HG03064 (cell line): ENCODE measurements around the gene REC8.

ENCODE experiments used
- ATAC-seq: cut with Tn5 transposase; IDR thresholded peaks from one replicate; pipeline ENCODE4 v1.9.1; 2021; ENCODE audit warnings: low read depth; ENCODE audit not compliant: unreplicated experiment

Gene REC8

DNA sequence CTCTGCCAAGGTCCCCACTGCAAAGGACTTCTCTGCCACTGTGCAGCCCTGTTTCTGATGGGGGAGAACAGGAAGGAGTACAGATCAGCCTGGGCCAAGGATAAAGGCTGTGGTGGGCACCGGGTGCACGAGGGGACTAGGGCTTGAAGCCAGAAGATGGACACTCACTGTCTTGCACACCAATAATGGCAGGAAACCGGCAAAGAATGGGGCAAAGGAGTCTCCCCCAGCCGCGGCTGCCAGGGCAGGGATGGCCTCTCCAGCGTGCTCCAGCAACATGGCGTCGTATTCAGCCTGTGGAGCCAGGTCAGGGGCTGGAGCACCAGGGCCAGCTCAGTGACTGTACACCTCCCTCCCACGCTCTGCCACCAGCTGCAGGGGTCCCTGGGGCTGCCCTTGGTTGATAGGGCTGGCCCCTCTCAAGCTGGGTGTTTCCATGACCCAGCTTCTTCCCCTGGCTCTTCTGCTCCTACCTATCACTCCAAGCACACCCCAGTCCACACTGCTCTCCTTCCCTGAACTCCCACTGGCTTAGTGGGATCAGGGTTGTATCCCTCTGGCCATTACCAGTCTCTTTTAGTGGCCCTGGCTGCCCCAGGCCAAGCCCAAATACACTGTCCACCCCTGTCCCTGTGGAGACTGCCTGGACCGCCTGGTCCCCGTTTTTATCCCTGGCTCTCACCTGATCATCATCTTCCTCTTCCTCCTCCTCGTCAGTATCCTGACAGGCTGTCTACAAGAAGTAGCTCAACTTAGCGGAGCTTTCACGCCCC lies 10.4 kb downstream of the REC8 start:
- no peak for ATAC-seq

GRCh38 chr14:24183014-24183481 lies 11.2 kb downstream of the REC8 start:
- no peak for ATAC-seq

DNA sequence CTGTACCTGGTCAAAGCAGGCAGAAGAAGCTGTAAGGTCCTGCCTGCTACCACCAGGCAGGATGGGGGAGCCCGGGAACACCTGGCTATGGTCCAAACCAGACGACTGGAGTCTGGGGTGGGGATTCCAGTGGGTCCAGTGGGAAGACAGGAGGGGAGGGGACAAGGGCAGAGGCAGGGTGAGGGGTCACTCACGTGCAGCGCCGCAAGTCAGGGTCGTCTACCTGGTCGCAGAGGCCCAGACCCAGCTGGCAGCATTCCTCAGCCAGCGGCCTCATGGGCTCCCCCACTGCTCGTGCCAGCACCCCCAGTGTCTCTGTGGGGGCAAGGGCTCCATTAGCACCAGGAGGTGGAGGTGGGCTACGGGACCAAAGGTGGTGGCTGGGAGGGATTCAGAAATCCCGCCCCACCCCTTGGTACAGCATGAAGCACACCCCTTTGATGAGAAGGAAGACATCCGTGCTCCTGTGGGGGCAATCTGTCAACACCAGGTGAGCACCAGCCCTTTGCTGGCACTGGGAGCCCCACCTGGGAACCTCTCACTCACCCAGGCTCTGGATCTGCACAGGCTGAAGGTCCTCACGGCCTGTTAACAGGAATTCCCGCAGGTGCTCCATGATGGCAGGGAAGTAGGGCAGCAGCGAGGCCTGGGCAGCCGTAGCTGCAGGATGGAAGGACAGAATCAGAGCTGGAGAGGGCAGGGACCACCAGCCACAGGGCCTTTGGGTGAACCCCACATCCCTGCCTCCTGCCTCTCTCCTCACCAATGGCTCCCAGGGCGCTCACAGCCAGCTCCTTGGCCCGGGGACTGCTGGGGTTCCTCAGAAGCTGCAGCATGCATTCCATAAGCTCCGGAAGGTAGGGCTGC lies 12.5 kb downstream of the REC8 start:
- ATAC-seq: no peak

DNA sequence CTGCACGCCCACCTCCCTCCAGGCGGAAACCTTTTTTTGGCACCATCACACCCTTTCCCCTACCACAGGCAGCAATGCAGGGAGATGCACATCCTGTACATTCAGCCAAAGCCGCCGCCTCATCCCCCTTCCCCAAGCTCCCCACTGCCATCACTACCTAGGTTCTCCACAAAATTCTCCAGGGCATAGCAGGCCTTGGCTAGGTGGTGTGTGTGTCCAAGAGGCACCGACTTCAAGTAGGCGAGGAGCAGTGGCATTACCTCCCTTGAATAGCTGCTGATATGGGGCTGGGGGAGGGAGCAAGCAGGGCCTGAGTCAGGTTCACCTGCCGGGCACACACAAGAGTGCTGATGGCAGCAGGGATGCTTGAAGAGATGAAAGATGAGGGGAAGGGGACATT lies 13.1 kb downstream of the REC8 start:
- no peak for ATAC-seq

GRCh38 chr14:24185741-24186140 lies 13.9 kb downstream of the REC8 start:
- no peak for ATAC-seq

DNA sequence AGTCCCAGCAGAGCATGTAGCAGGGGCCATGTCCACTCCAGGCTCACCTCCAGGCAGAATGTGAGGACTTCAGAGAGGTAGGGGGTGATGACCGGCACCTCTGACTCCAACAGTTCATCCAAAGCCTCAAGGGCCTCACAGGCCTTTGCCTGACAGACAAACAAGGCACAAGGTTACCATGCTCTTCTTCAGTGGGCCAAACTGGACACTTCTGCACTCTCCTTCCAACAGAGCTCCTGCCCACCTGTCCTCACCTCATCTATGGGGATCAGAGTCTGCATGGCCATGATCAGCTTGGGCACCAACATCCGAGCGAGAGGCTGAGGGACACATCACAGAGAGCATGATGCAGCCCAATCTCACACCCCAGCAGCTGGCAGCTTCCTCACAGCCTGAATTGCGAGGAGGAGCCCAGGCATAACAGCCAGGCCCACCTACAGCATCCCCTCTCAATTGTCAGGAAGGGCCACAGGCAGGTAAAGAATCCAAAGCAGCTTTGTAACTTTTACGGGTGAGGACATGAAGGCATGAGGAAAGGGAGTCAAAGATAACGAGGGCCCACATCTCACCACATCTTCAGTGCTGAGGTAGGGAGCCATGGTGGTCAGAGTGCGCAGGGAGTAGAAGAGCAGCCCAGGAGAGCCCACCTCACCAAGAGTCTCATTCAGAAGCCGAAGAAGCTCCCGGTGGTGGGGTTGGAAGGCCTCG lies 15.1 kb downstream of the REC8 start:
- ATAC-seq: no peak

GRCh38 chr14:24187539-24187915 lies 15.6 kb downstream of the REC8 start:
- no peak for ATAC-seq

- ATAC-seq: no peak
These were observed 16.6 kb downstream of the REC8 start, which contains the start of gene IPO4 for GRCh38 chr14:24188251-24189058. TSS of gene IPO4 (minus strand) at chr14:24188816. CDS start at chr14:24188787, 29 bp downstream.

GRCh38 chr14:24189059-24189375 lies 17.1 kb downstream of the REC8 start:
- ATAC-seq: no peak

DNA sequence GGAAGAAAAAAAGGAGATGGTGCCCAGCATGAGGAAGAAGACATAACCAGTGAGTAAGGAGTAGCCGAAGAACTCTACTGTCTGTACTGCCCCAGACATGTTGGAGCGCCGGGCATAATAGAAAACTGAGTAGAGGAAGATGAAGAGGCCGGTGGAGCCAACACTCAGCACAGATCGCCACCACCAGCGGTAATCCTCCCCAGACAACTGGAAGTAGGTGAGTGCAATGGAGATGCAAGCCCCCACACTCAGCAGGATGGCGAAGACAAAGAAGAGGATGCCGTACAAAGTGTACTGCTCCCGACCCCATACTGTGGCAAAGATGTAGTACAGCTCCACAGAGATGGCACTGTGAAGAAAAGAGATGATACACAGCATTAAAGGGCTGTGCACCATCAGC lies 17.6 kb downstream of the REC8 start:
- no peak for ATAC-seq

DNA sequence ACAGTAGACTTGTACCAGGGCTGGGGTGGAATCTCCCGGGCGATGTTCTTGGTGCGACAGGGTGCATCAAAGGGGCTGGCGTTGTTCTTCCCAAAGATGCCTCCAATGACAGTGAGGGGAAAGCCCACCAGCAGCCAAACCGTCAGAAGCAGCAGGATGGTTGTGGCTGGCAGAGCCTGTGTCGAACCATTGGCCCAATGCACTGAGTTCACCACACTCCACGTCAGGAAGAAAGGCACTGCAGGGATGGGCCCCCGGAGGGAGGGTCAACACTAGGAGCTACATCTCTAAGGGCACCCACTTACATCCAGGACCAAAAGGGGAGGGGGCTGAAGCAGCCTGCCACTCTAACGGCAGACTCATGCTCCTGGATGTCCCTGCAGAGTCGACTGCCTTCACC lies 18.5 kb downstream of the REC8 start:
- ATAC-seq: no peak

DNA sequence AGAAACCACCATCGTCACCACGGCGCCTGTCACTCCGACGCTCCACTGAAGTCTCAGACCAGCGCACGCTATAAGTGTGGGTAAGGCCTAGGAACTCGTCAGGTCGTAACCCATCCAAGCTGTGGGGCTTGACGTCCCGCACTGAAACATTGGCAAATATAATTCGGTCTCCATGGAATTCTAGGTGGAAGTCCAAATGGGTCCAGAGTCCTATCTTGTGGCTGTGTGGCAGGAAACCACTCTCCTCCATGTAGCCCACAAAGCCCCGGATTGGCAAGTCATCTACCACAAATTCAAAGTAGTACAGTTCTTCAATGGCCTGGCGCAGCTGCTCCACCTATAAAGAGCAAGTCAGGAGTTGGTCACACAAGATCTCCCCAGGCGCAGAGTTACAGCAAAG lies 21.1 kb downstream of the REC8 start:
- no peak for ATAC-seq

- ATAC-seq: no peak
These were observed 22.4 kb downstream of the REC8 start for GRCh38 chr14:24194186-24194872.

- ATAC-seq: no peak
These were observed 22.9 kb downstream of the REC8 start for GRCh38 chr14:24194873-24195185.

- ATAC-seq: peak; percentile 80
These were observed 23.5 kb downstream of the REC8 start, which contains the start of gene TM9SF1 for GRCh38 chr14:24195186-24196070. TSS of gene TM9SF1 (minus strand) at chr14:24195441. CDS start at chr14:24195019, 422 bp downstream.

DNA sequence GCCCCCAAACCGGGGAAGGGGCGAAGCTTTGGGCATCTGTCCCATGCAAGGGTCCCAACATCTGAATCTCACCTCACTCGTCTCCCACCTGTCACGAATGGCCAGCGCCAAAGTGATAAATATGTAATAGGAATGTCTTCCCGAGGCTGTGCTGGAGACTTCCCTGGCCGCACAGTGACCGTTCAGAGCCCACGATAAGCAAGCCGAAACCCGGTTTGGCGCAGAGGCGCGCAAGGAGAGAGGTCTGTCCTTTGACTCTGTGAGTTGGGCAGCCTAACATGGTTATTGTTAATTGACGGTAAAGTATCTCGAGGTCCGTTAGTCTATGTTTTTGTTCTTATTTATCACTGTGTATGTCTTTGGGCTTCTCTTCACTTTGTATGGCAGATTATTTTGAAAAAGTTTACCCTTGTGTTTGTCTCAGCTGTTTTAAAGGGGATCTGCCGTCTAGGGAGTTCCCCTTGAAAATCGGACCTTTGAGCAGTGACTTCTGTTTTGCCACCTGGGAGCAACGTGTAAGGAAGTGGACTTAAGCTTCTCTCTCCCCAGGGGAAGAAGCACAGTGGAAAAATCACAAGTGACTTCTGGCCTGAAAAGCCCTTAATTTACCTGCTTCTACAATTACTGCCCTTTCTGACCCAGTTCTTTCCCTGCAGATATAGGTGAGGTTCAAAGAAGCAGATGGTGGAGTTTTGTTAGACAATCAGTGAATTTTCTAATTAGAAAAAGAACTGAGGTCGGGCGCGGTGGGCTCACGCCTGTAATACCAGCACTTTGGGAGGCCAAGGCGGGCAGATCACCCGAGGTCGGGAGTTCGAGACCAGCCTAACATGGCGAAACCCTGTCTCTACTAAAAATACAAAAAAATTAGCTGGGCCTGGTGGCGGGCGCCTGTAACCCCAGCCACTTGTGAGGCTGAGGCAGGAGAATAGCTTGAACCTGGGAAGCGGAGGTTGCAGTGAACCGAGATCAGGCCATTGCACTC lies 24.5 kb downstream of the REC8 start:
- ATAC-seq: peak; percentile 24

- no peak for ATAC-seq
These were observed 25.2 kb downstream of the REC8 start for GRCh38 chr14:24197056-24197450.
